Endothelial cell of umbilical vein (primary cell): Measurements from ENCODE around the gene ZNF503. TPM values are rescaled to one million over a fixed set of nuclear protein-coding genes. Genes with fewer than 3 reads are reported as not detected.

Source experiments
- BruUV-seq: library from RNA; stranded (reverse); fragments of 400-500 nt; replicated peaks from 2 replicates; lab custom pipeline; 2021; lab: Mats Ljungman, UMichigan
- CTCF ChIA-PET: fragments of 300-600, 350-600 bp; sonication (Branson Sonifier 250); formaldehyde crosslinking; loops from one replicate; lab custom pipeline; 2021; ENCODE audit warnings: antibody characterized with exemption, inconsistent platforms; lab: Charles Lee
- POLR2A ChIA-PET: fragments of 300-600, 350-600 bp; sonication (Branson Sonifier 250); formaldehyde crosslinking; loops from one replicate; lab custom pipeline; 2021; ENCODE audit warnings: antibody characterized with exemption, inconsistent platforms; lab: Charles Lee
- DNase-seq: peaks from one replicate; pipeline ENCODE4 v3.0.0-alpha.2; 2011; ENCODE audit warnings: low read depth, low spot score
- FAIRE-seq: peaks from 2 replicates; lab custom pipeline; 2011; peaks lifted over from hg19 to GRCh38; lab: Jason Lieb, UNC
- H2AFZ ChIP-seq: 2 replicates; pipeline ENCODE4 v1.6.0; 2012; ENCODE audit warnings: low read depth, low read length, control low read depth, inconsistent platforms
- H3K27ac ChIP-seq: 2 replicates; pipeline ENCODE4 v1.5.1; 2011; ENCODE audit warnings: low read depth, mild to moderate bottlenecking, control low read depth, low read length, moderate library complexity; ENCODE audit not compliant: insufficient read depth
- H3K27me3 ChIP-seq, 2 experiments: 2 replicates each; pipeline versions ENCODE4 v1.6.0 to v1.6.1; 2011; ENCODE audit warnings: low read length in 2 of 2, mixed read lengths in 1 of 2; ENCODE audit not compliant: control insufficient read depth in 2 of 2, insufficient read depth in 2 of 2
- H3K36me3 ChIP-seq, 2 experiments: 2 replicates in 1 of 2; 3 replicates in 1 of 2; pipeline ENCODE4 v1.5.1; 2011; ENCODE audit warnings: low read length in 2 of 2, mild to moderate bottlenecking in 1 of 2, moderate library complexity in 1 of 2; ENCODE audit not compliant: control insufficient read depth in 2 of 2, insufficient read depth in 2 of 2; ENCODE audit errors: extremely low read depth in 1 of 2
- H3K4me1 ChIP-seq: 3 replicates; pipeline ENCODE4 v1.5.1; 2011; ENCODE audit warnings: mild to moderate bottlenecking, low read length; ENCODE audit not compliant: control insufficient read depth, insufficient read depth; ENCODE audit errors: extremely low read depth
- H3K4me2 ChIP-seq: 2 replicates; pipeline ENCODE4 v1.6.1; 2011; ENCODE audit warnings: low read length, control low read depth, mixed read lengths; ENCODE audit not compliant: insufficient read depth
- H3K4me3 ChIP-seq, 3 experiments: fragments of 200-600 bp in 1 of 3; sonication (generic), shearing (Covaris generic) in 1 of 3; replicated peaks in 1 of 3; 2 replicates each; pipeline ENCODE4 v1.5.1; 2011 to 2016; ENCODE audit warnings: control low read depth in 3 of 3, low read length in 3 of 3, mild to moderate bottlenecking in 2 of 3, inconsistent platforms in 1 of 3, low read depth in 1 of 3, moderate library complexity in 1 of 3; ENCODE audit not compliant: insufficient read depth in 1 of 3
- H3K79me2 ChIP-seq: 2 replicates; pipeline ENCODE4 v1.6.0; 2012; ENCODE audit warnings: low read length, inconsistent platforms; ENCODE audit not compliant: control insufficient read depth, insufficient read depth
- H3K9ac ChIP-seq: replicated peaks from 2 replicates; pipeline ENCODE3; 2011; ENCODE audit warnings: low read length, control low read depth; ENCODE audit not compliant: insufficient read depth; ENCODE audit errors: extremely low read depth
- H3K9me1 ChIP-seq: replicated peaks from 3 replicates; pipeline ENCODE4 v1.6.0; 2011; ENCODE audit warnings: mild to moderate bottlenecking, low read length; ENCODE audit not compliant: control insufficient read depth, insufficient read depth; ENCODE audit errors: extremely low read depth
- H3K9me3 ChIP-seq: replicated peaks from 2 replicates; pipeline ENCODE4 v1.5.1; 2012; ENCODE audit warnings: low read length, inconsistent platforms; ENCODE audit not compliant: control insufficient read depth, insufficient read depth
- H4K20me1 ChIP-seq: replicated peaks from 2 replicates; pipeline ENCODE3; 2011; ENCODE audit warnings: mild to moderate bottlenecking, low read length; ENCODE audit not compliant: control insufficient read depth, insufficient read depth; ENCODE audit errors: extremely low read depth
- CTCF ChIP-seq, 2 donors: IDR thresholded peaks; 1 replicate in 1 of 2; 2 replicates in 1 of 2; pipeline ENCODE4 v1.5.1; 2011; ENCODE audit warnings: low read length in 2 of 2, mild to moderate bottlenecking in 2 of 2, moderate library complexity in 2 of 2, control low read depth in 1 of 2, inconsistent platforms in 1 of 2, low read depth in 1 of 2; ENCODE audit not compliant: insufficient read depth in 1 of 2; ENCODE audit errors: extremely low read depth in 1 of 2
- EZH2 ChIP-seq: IDR thresholded peaks from 2 replicates; pipeline ENCODE4 v1.6.1; 2012; ENCODE audit warnings: borderline replicate concordance, low read depth, mild to moderate bottlenecking, moderate library complexity, low read length, inconsistent platforms; ENCODE audit not compliant: severe bottlenecking
- FOS ChIP-seq: IDR thresholded peaks from 2 replicates; pipeline ENCODE4 v1.6.1; 2011; ENCODE audit warnings: mild to moderate bottlenecking, low read length, moderate library complexity, borderline replicate concordance; ENCODE audit not compliant: insufficient read depth
- GATA2 ChIP-seq: IDR thresholded peaks from 2 replicates; pipeline ENCODE4 v1.7.0; 2011; ENCODE audit warnings: low read depth, mild to moderate bottlenecking, moderate library complexity, mixed read lengths, low read length; ENCODE audit not compliant: insufficient read length, insufficient read depth
- JUN ChIP-seq: IDR thresholded peaks from 2 replicates; pipeline ENCODE4 v1.6.1; 2011; ENCODE audit warnings: borderline replicate concordance, low read depth; ENCODE audit not compliant: insufficient read length, insufficient read depth
- MAX ChIP-seq: IDR thresholded peaks from 2 replicates; pipeline ENCODE4 v1.6.1; 2011; ENCODE audit not compliant: insufficient read depth, insufficient read length
- MYC ChIP-seq: IDR thresholded peaks from one replicate; pipeline ENCODE4 v1.6.1; 2011; ENCODE audit warnings: mild to moderate bottlenecking, low read depth, low read length
- POLR2A ChIP-seq: IDR thresholded peaks from 2 replicates; pipeline ENCODE4 v1.6.1; 2012; ENCODE audit warnings: low read depth, mild to moderate bottlenecking, control low read depth, low read length
- POLR2AphosphoS5 ChIP-seq: IDR thresholded peaks from 2 replicates; pipeline ENCODE4 v1.6.1; 2012; ENCODE audit warnings: low read depth, mild to moderate bottlenecking, control low read depth, low read length, moderate library complexity; ENCODE audit not compliant: insufficient read depth
- dilution Hi-C: fragments of 300-500 bp; cut with MboI; formaldehyde crosslinking; loops from one replicate; pipeline ENCODE4 v1.15.0; 2019; ENCODE audit warnings: low sequenced_read_pairs; ENCODE audit not compliant: extremely low pct_ligation_motif_present
- intact Hi-C: fragments of 100-400 bp; cut with micrococcal nuclease; formaldehyde crosslinking; loops from one replicate; pipeline ENCODE4 v1.10.0; 2022
- polyA plus RNA-seq, 4 experiments: library from polyadenylated mRNA; depleted of rRNA in 3 of 4; stranded (reverse) in 3 of 4; unstranded in 1 of 4; fragments of >200 nt; gene quantifications; 2 replicates each; pipeline versions ENCODE4 v1.2.1 to v1.2.3, GENCODE V29; 2011 to 2012; ENCODE audit warnings: missing spikeins in 1 of 4
- total RNA-seq: library from RNA; stranded (reverse); gene quantifications from 2 replicates; pipeline ENCODE4 v1.2.3, GENCODE V29; 2021

ZNF503 gene
- total and polyA plus RNA-seq, 2 donors (not counting 3 experiments of a cell fraction or from before 2014, with no cell fraction given): 0.58 to 2.2 TPM

GRCh38 chr10:75450644-75451640 lies 49.4 kb upstream of the ZNF503 start:
- ChIA-PET CTCF (no interaction called here), POLR2A (interaction anchor here (0.6 kb wide), 1 partner anchor 17 kb away, joined by 3 read pairs; no protein-coding TSS in a partner anchor)
- FAIRE-seq: no peak

More at GRCh38 chr10:75450644-75451640, 49.4 kb upstream of the ZNF503 start:
- H3K9ac ChIP-seq: no peak overlapping the region
- dilution Hi-C loops: no loop called here
- H3K27ac ChIP-seq: no peak overlapping the region
- H3K27me3 ChIP-seq: peaks cover 2 to 4% of the 10 kb centered on the region in 2 experiments
- H3K4me2 ChIP-seq: no peak overlapping the region
- no peaks in the 10 kb centered on the region for H3K9me3 ChIP-seq
- intact Hi-C loops: no loop called here
- no peak overlapping the region for H2AFZ ChIP-seq
- H3K36me3 ChIP-seq: no peaks in the 10 kb centered on the region
- no peaks in the 10 kb centered on the region for H4K20me1 ChIP-seq
- no peaks in the 10 kb centered on the region for H3K4me1 ChIP-seq
- no peak overlapping the region for H3K4me3 ChIP-seq
- BruUV-seq: no TSS peak
- no peaks in the 10 kb centered on the region for H3K9me1 ChIP-seq
- no peak for DNase-seq
- TF ChIP-seq POLR2AphosphoS5 (no peak), MAX (no peak), EZH2 (no peak), POLR2A (no peak), CTCF (IDR thresholded peaks at IDR 0.05; ENCODE audit: extremely low read depth in 1 of 2, insufficient read depth in 1 of 2, low read depth in 1 of 2, low read length in 2 of 2) (no peak), JUN (no peak), GATA2 (no peak), MYC (no peak), FOS (no peak)
- H3K79me2 ChIP-seq: no peaks in the 10 kb centered on the region
